Measurements from ENCODE around the gene FARP1.

DNA sequence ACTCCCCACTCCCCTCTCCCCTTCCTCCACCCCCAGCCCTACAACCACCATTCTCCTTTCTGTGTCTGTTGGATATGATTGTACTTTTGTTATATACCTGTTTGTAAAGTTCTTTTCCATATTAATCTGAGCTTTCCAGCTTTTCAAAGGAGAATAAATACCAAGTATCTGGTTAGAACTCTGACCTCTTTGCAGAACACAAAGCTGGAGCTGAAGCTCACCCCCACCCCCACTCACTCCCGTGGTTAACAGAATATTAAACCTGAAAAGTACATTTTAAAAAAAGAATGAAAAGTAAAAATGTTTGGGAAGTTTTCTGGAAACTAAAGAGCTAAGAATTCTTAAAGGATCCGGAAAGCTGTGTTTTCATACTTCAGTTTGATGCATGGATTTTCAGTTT is 189.3 kb downstream of the FARP1 start:
- TF ChIP-seq, protein P1, sequence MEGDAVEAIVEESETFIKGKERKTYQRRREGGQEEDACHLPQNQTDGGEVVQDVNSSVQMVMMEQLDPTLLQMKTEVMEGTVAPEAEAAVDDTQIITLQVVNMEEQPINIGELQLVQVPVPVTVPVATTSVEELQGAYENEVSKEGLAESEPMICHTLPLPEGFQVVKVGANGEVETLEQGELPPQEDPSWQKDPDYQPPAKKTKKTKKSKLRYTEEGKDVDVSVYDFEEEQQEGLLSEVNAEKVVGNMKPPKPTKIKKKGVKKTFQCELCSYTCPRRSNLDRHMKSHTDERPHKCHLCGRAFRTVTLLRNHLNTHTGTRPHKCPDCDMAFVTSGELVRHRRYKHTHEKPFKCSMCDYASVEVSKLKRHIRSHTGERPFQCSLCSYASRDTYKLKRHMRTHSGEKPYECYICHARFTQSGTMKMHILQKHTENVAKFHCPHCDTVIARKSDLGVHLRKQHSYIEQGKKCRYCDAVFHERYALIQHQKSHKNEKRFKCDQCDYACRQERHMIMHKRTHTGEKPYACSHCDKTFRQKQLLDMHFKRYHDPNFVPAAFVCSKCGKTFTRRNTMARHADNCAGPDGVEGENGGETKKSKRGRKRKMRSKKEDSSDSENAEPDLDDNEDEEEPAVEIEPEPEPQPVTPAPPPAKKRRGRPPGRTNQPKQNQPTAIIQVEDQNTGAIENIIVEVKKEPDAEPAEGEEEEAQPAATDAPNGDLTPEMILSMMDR (IDR thresholded peaks at IDR 0.05; ENCODE audit: insufficient read depth, low read depth, low read length), result no peak
- TF ChIP-seq EZH2 (IDR thresholded peaks at IDR 0.05; ENCODE audit: insufficient read depth, low read length), result no peak

Measured in astrocyte (in vitro differentiated cells and primary cell).